Adrenal gland (tissue), 5 donors: ENCODE results near the gene CEP152.

Source experiments
- POLR2A ChIP-seq, 2 donors: fragments of 450-650 bp; IDR thresholded peaks; one replicate each; pipeline ENCODE4 v1.6.1; 2017; ENCODE audit warnings: antibody characterized with exemption in 2 of 2, mild to moderate bottlenecking in 2 of 2, moderate library complexity in 1 of 2
- TF ChIP-seq, protein P1 (sequence below), 6 experiments: fragments of 450-650 bp in 4 of 6; fragments of 200-600 bp in 2 of 6; sonication (generic) in 1 of 6; IDR thresholded peaks; 1 replicate in 5 of 6; 2 replicates in 1 of 6; pipeline versions ENCODE4 v1.5.1 to v1.8.0; 2016 to 2021; ENCODE audit warnings: antibody characterized with exemption in 6 of 6, mild to moderate bottlenecking in 2 of 6, moderate library complexity in 1 of 6
- donor health status: DM: no; HTN: no; CAD: no.

DNA sequence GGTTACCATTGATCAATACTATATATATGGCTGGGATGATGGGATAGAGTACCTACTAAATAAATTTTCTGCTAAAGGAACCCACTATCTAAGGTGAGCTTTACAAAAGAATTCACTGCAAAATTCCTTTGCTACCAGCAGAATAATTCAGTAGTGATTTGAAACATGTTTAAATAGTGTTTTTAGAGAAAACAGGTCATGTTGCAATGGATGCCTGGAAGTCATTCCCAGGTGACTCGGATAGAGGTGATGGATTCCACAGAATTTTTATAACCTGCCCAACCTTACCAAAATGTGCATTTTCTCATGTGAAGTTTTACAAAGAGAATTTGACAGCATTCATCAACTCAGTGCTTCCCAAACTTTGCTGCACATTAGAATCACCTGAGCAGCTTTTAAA lies 53.2 kb downstream of the CEP152 start:
- no peak for TF ChIP-seq POLR2A (IDR thresholded peaks at IDR 0.05)
- TF ChIP-seq, protein P1, sequence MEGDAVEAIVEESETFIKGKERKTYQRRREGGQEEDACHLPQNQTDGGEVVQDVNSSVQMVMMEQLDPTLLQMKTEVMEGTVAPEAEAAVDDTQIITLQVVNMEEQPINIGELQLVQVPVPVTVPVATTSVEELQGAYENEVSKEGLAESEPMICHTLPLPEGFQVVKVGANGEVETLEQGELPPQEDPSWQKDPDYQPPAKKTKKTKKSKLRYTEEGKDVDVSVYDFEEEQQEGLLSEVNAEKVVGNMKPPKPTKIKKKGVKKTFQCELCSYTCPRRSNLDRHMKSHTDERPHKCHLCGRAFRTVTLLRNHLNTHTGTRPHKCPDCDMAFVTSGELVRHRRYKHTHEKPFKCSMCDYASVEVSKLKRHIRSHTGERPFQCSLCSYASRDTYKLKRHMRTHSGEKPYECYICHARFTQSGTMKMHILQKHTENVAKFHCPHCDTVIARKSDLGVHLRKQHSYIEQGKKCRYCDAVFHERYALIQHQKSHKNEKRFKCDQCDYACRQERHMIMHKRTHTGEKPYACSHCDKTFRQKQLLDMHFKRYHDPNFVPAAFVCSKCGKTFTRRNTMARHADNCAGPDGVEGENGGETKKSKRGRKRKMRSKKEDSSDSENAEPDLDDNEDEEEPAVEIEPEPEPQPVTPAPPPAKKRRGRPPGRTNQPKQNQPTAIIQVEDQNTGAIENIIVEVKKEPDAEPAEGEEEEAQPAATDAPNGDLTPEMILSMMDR (IDR thresholded peaks at IDR 0.05): no peak
